ENCODE data around the gene CACNA1H. TPM values are rescaled to one million over a fixed set of nuclear protein-coding genes. Genes with fewer than 3 reads are reported as not detected.

Gene CACNA1H
- total RNA-seq, 1 experiment from 2014 or later: 24.3 TPM

DNA sequence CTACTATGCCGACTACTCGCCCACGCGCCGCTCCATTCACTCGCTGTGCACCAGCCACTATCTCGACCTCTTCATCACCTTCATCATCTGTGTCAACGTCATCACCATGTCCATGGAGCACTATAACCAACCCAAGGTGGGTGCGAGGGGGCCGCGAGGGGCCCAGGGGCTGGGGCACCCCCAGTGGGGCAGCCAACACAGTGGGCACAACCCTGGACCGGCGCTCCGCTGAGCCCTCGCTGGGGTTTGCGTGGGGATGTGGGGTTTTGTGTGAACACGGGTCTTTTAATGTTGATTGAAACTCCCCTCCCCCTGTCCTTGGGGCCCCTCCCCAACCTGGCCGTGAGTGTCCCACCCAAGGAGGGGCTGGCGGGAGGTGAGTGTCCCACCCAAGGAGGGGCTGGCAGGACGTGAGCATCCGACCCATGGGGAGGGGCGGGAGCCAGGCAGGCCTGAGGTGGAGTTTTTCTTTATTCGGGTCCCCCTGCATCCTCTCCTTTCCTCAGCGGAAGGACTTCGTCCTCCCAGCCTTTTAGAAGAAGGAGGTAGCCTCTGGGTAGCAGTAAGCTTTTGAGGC, 61.0 kb downstream of the CACNA1H start:
- no TSS peak for BruUV-seq (replicated peaks)

DNA sequence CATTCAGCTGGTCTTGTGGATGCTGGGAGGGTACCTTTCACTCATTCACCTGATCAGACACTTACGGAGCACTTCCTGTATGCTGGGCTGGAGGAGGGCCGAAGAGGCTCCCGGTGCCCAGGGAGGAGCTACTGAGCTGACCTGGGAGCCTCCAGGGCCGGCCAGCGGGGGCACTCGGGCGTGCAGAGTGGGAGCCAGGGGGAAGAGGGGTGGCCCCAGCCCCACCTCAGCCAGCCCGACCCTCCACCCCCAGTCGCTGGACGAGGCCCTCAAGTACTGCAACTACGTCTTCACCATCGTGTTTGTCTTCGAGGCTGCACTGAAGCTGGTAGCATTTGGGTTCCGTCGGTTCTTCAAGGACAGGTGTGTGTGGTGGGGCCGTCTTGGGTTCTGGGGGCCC, 61.8 kb downstream of the CACNA1H start:
- no TSS peak for BruUV-seq (replicated peaks)
- Histone ChIP-seq H3K9me3 (ENCODE audit: control insufficient read depth in 1 of 2, insufficient read depth in 1 of 2, low read depth in 1 of 2, low read length in 2 of 2) (no peaks in the 10 kb centered on the region), H3K27me3 (ENCODE audit: insufficient read depth, low read length) (no peaks in the 10 kb centered on the region), H4K20me1 (ENCODE audit: insufficient read depth) (no peaks in the 10 kb centered on the region), H3K4me1 (ENCODE audit: control insufficient read depth in 1 of 2, insufficient read depth in 2 of 2, low read length in 2 of 2) (no peaks in the 10 kb centered on the region), H2AFZ (ENCODE audit: low read depth, low read length, poor library complexity, severe bottlenecking) (no peak overlapping the region), H3K79me2 (ENCODE audit: insufficient read depth, low read length) (no peaks in the 10 kb centered on the region), H3K27ac (ENCODE audit: low read depth, low read length) (no peak overlapping the region), H3K9me2 (ENCODE audit: insufficient read depth) (no peaks in the 10 kb centered on the region), H3K4me2 (ENCODE audit: low read length) (no peak overlapping the region), H3K4me3 (replicated peaks in 1 of 2; ENCODE audit: low read depth in 1 of 2, low read length in 2 of 2) (no peak overlapping the region), H3K36me3 (ENCODE audit: control insufficient read depth in 1 of 2, insufficient read depth in 2 of 2, low read length in 2 of 2) (no peaks in the 10 kb centered on the region; a peak in 1 of 4 replicates), H3K9ac (ENCODE audit: low read length) (no peak overlapping the region)
- POLR2A ChIA-PET: no interaction called here
- RAD21 ChIA-PET (ENCODE audit: low non-redundant PET in 1 of 2, low total read pairs in 2 of 2, uncharacterized antibody in 2 of 2, unreplicated experiment in 2 of 2): no interaction called here
- CTCF ChIA-PET: no interaction called here
- intact Hi-C loops (cut with micrococcal nuclease): no loop called here
- ATAC-seq (no peak), DNase-seq (ENCODE audit: low read depth, low spot score) (no peak)
- TF ChIP-seq CEBPB (IDR thresholded peaks at IDR 0.05; ENCODE audit: low read depth) (no peak), SP1 (IDR thresholded peaks at IDR 0.05; ENCODE audit: low read depth) (no peak), EGR1 (IDR thresholded peaks at IDR 0.05; ENCODE audit: low read depth) (no peak), ZNF274 (IDR thresholded peaks at IDR 0.05; ENCODE audit: low read depth, low read length) (no peak), ZFX (IDR thresholded peaks at IDR 0.05) (no peak), YY1 (IDR thresholded peaks at IDR 0.05; ENCODE audit: extremely low read depth, insufficient replicate concordance, low read depth, low read length) (no peak), TCF7L2 (IDR thresholded peaks at IDR 0.05; ENCODE audit: borderline replicate concordance, extremely low read depth, insufficient read depth, insufficient read length) (no peak), POLR2AphosphoS5 (IDR thresholded peaks at IDR 0.05; ENCODE audit: low read depth, low read length) (no peak)
- TF ChIP-seq, protein P1, sequence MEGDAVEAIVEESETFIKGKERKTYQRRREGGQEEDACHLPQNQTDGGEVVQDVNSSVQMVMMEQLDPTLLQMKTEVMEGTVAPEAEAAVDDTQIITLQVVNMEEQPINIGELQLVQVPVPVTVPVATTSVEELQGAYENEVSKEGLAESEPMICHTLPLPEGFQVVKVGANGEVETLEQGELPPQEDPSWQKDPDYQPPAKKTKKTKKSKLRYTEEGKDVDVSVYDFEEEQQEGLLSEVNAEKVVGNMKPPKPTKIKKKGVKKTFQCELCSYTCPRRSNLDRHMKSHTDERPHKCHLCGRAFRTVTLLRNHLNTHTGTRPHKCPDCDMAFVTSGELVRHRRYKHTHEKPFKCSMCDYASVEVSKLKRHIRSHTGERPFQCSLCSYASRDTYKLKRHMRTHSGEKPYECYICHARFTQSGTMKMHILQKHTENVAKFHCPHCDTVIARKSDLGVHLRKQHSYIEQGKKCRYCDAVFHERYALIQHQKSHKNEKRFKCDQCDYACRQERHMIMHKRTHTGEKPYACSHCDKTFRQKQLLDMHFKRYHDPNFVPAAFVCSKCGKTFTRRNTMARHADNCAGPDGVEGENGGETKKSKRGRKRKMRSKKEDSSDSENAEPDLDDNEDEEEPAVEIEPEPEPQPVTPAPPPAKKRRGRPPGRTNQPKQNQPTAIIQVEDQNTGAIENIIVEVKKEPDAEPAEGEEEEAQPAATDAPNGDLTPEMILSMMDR (IDR thresholded peaks at IDR 0.05 in 2 of 3, conservative IDR thresholded peaks at IDR 0.05 in 1 of 3; ENCODE audit: borderline replicate concordance in 1 of 3, insufficient read depth in 1 of 3, low read depth in 2 of 3, low read length in 2 of 3): no peak

More for the DNA sequence above, 61.0 kb downstream of the CACNA1H start:
- Histone ChIP-seq H3K4me2 (ENCODE audit: low read length) (no peak overlapping the region), H4K20me1 (ENCODE audit: insufficient read depth) (no peaks in the 10 kb centered on the region), H3K9me3 (ENCODE audit: control insufficient read depth in 1 of 2, insufficient read depth in 1 of 2, low read depth in 1 of 2, low read length in 2 of 2) (no peaks in the 10 kb centered on the region), H3K9me2 (ENCODE audit: insufficient read depth) (no peaks in the 10 kb centered on the region), H3K27ac (ENCODE audit: low read depth, low read length) (no peak overlapping the region), H3K4me3 (replicated peaks in 1 of 2; ENCODE audit: low read depth in 1 of 2, low read length in 2 of 2) (no peak overlapping the region), H2AFZ (ENCODE audit: low read depth, low read length, poor library complexity, severe bottlenecking) (no peak overlapping the region), H3K4me1 (ENCODE audit: control insufficient read depth in 1 of 2, insufficient read depth in 2 of 2, low read length in 2 of 2) (no peaks in the 10 kb centered on the region), H3K36me3 (ENCODE audit: control insufficient read depth in 1 of 2, insufficient read depth in 2 of 2, low read length in 2 of 2) (no peaks in the 10 kb centered on the region; a peak in 1 of 4 replicates), H3K27me3 (ENCODE audit: insufficient read depth, low read length) (no peaks in the 10 kb centered on the region), H3K79me2 (ENCODE audit: insufficient read depth, low read length) (no peaks in the 10 kb centered on the region), H3K9ac (ENCODE audit: low read length) (no peak overlapping the region)
- TF ChIP-seq SIN3A (IDR thresholded peaks at IDR 0.05; ENCODE audit: low read depth) (no peak), RAD21 (IDR thresholded peaks at IDR 0.05; ENCODE audit: low read depth) (no peak), CBX3 (IDR thresholded peaks at IDR 0.05; ENCODE audit: low read depth) (no peak), SRF (IDR thresholded peaks at IDR 0.05; ENCODE audit: low read depth) (no peak)
- TF ChIP-seq, protein P1 (IDR thresholded peaks at IDR 0.05 in 2 of 3, conservative IDR thresholded peaks at IDR 0.05 in 1 of 3; ENCODE audit: borderline replicate concordance in 1 of 3, insufficient read depth in 1 of 3, low read depth in 2 of 3, low read length in 2 of 3): no peak
- ChIA-PET RAD21 (ENCODE audit: low non-redundant PET in 1 of 2, low total read pairs in 2 of 2, uncharacterized antibody in 2 of 2, unreplicated experiment in 2 of 2) (no interaction called here), POLR2A (no interaction called here), CTCF (no interaction called here)
- intact Hi-C loops (cut with micrococcal nuclease): no loop called here
- DNase-seq (ENCODE audit: low read depth, low spot score): no peak
- no peak for ATAC-seq
